Fibroblast of mammary gland (primary cell): Measurements from ENCODE around the gene STK24.

Experiments
- DNase-seq: peaks from one replicate; pipeline ENCODE4 v3.0.0-alpha.2; 2010; ENCODE audit warnings: low read depth
- H3K4me3 ChIP-seq: 2 replicates; pipeline ENCODE4 v1.5.1; 2011; ENCODE audit warnings: low read depth, mild to moderate bottlenecking, low read length, moderate library complexity; ENCODE audit not compliant: control insufficient read depth
- TF ChIP-seq, protein P1 (sequence below): conservative IDR thresholded peaks from 2 replicates; pipeline ENCODE4 v1.5.1; 2011; ENCODE audit warnings: low read depth, low read length, inconsistent platforms; ENCODE audit not compliant: control insufficient read depth, insufficient read depth

The STK24 gene

DNA sequence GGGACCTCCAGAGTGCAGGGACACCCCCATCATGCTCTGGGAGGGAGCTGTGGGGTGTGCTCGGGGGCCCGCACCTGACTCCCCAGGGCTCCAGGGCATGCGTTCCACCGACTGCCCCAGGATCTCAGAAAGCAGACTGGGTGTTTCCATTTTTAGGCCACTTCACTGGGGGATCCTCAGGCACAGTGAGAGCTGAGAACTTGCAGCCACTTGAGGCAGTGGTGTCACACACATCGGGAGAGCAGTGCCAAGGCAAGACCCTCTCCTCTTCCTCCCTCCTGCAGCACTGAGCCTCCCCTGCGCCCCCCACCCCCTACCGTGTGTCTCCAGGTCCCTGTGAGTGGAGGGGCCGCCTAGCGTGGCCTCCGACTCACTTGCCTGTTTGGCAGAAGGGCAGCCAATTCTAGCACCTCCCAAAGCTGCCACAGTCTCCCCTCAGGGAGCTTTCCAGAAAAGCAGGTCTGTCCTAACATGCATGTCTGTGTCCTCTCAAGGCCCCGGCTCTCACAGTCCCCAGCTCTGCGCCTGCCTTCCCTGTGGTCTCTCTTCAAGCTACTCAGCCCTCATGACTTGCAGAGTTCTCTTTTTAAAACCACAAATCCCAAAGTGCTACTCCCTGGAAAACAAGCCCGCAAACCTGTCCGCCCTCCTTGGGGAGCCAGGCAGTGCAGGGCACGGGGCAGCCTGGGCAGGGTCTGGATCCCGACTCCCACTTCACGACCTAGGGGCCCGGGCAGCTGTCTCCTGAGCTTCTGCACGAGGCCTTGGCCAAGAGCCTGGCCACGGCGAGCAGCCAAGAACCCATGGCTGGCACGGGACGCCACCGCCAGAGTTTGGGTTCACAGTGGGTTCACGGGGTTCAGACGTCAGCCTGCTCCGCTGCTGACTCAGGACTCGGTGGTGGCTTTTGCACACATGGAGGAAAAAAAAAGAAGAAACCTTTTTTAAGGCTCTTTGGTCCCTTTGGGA lies 94.1 kb downstream of the STK24 start:
- no peak overlapping the region for H3K4me3 ChIP-seq
- peak; percentile 79 for DNase-seq

DNA sequence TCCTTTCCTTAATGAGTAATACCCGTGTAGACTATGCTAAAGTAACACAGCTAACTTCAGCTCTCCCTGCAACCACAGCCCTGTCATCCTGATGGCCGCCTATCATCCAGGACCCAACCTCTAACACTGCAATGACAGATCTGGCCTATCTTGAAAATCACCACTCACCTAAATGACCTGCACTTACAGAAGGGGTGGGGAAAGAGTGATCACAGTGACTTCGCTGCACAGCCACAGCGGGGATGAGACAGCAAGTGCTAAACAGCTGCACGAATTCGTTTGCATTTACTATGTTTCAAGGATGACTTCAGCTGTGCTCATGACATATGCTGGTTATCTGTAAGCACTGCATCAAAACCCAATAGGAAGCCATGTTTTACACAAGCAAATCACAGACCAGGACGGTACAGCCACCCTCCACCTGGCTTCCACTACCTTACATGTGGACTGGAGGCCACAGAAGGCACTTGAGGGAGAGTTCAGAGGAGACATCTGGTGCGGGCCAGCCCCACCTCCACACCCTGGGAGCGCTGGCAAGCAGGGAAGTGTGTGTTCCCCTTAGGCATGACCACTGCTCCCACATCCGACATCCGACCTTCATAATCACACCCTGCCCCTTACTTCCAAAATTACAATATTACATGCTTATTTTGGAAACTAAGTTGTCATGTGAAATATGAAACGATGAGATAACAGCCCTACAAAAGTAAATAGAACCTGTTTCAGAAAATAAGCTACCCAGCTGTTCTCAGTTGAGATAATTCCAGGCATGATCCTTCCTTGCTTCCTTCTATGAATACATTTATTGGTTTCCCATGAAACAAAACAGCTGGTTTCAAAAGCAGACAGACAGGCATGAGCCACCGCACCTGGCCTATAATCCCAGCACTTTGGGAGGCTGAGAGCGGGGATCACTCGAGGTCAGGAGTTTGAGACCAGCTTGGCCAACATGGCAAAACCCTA lies 95.7 kb downstream of the STK24 start:
- TF ChIP-seq, protein P1, sequence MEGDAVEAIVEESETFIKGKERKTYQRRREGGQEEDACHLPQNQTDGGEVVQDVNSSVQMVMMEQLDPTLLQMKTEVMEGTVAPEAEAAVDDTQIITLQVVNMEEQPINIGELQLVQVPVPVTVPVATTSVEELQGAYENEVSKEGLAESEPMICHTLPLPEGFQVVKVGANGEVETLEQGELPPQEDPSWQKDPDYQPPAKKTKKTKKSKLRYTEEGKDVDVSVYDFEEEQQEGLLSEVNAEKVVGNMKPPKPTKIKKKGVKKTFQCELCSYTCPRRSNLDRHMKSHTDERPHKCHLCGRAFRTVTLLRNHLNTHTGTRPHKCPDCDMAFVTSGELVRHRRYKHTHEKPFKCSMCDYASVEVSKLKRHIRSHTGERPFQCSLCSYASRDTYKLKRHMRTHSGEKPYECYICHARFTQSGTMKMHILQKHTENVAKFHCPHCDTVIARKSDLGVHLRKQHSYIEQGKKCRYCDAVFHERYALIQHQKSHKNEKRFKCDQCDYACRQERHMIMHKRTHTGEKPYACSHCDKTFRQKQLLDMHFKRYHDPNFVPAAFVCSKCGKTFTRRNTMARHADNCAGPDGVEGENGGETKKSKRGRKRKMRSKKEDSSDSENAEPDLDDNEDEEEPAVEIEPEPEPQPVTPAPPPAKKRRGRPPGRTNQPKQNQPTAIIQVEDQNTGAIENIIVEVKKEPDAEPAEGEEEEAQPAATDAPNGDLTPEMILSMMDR, result no peak
- peak; percentile 23 for DNase-seq
- H3K4me3 ChIP-seq, result no peak overlapping the region

More for the DNA sequence above, 94.1 kb downstream of the STK24 start:
- TF ChIP-seq, protein P1, result no peak

DNA sequence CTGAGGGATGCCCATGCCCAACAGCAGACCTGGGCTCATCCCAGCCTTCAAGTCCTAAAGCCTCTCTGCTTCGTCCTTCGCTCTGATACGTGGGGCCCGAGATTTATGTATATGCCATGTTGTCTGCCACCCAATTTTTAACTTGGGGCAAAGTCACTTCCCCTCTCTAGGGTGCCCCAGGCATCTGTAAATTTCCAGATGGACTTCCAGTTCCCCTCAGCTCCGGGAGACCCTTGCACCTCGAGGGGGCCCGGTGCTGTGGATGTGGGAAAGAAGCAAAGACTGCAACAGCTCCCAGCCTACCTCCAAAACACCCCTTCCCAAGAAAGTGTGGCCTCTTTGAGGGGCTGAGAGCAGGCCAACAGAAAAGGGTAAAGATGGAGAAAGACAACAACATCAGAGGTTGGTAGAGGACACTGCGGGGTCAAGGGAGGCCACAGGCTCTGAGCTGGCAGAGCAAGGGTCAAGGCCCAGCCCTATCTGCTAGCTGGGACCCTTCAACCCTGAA lies 97.4 kb downstream of the STK24 start:
- DNase-seq, result no peak
- TF ChIP-seq, protein P1, result no peak
- H3K4me3 ChIP-seq, result no peak overlapping the region

DNA sequence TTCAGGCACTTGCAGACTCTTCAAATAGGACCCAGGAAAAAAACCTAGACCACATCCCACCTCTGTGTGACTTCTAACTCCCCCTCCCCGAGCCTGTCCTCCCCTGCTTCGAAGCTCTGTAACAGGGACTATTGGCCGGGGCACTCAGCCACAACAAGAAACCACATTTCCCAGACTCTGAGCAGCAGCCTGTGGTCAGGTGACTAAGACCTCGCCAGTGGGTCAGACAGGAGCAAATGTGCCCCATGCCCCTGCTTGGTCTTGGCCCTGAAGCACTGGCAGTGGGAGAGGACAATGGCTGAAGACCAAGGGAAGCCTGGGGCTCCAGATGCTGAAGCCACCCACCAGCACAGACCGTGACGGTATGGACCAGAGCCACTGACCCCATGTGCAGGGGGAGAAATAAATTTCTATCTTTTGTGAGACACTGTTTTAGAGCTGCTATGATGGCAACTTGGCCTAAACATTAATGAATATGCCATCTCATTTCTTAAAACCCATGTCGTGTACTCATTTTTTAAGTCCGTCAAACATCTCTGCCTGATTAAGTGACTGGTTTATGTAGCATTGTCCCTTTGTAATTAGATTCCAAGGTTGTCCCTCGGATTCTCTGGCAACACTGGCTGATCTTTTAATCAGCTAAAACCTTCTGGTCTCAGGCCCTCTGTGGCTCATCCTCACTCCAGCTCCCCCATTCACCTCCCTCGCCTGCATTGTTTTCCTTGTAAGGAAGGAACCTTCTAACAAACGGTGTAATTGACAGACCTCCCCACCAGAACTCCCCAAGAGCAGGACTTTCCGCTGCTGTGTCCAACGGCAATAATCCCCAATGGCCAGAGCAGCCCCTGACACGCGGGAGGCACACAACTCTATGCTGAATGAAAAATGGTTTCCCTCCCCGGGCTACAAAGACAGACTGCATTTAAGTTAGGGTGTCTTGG lies 98.4 kb downstream of the STK24 start:
- TF ChIP-seq, protein P1, result no peak
- peak; percentile 54 for DNase-seq
- H3K4me3 ChIP-seq, result no peak overlapping the region

DNA sequence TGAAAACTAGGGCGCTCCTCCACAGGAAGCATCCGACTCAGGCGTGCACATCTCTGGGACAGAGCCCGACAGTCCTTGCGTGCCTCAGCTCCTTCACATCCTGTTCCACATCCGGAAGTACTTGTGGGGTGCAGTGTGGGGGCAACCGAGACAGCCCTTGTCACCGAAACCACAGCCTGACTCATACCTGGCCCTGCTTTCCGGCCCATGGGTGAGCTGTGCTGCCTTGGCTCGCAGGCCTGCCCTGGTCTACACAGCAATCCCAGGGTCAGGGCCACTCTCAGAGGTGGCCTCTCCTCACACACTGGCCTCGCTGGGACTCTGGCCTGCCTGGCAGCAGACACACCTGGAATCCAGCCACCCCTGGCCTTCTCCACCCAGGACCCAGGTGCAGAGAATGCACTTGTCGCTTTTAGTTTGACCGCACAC lies 100.4 kb downstream of the STK24 start:
- no peak overlapping the region for H3K4me3 ChIP-seq
- DNase-seq, result peak; percentile 88
- TF ChIP-seq, protein P1, result no peak
